ENCODE data around the gene GNG7.

DNA sequence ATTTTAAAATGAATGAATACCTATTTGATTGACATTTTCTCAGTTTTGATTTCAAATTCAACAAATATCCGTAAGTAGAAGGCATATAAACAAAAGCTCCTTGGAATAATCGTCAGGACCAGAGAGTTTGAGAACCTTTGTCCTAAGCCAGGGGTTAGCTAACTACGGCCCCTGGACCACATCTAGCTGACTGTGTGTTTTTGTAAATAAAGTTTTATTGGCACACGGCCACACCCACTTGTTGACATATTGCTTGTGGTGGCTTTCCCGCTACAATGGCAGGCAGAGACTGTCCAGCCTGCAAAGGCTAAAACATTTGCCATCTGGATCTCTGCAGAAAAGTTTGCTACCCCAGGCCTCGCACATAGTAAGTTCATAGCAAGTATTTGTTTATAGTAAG lies 83.4 kb downstream of the GNG7 start:
- no peak for TF ChIP-seq POLR2A (IDR thresholded peaks at IDR 0.05)
- TF ChIP-seq, protein P1, sequence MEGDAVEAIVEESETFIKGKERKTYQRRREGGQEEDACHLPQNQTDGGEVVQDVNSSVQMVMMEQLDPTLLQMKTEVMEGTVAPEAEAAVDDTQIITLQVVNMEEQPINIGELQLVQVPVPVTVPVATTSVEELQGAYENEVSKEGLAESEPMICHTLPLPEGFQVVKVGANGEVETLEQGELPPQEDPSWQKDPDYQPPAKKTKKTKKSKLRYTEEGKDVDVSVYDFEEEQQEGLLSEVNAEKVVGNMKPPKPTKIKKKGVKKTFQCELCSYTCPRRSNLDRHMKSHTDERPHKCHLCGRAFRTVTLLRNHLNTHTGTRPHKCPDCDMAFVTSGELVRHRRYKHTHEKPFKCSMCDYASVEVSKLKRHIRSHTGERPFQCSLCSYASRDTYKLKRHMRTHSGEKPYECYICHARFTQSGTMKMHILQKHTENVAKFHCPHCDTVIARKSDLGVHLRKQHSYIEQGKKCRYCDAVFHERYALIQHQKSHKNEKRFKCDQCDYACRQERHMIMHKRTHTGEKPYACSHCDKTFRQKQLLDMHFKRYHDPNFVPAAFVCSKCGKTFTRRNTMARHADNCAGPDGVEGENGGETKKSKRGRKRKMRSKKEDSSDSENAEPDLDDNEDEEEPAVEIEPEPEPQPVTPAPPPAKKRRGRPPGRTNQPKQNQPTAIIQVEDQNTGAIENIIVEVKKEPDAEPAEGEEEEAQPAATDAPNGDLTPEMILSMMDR (IDR thresholded peaks at IDR 0.05), result no peak

Measured in testis (tissue), 2 donors.